Measurements from ENCODE around the gene ARHGEF3. TPM values are rescaled to one million over a fixed set of nuclear protein-coding genes. Genes with fewer than 3 reads are reported as not detected.

ARHGEF3 gene, protein sequence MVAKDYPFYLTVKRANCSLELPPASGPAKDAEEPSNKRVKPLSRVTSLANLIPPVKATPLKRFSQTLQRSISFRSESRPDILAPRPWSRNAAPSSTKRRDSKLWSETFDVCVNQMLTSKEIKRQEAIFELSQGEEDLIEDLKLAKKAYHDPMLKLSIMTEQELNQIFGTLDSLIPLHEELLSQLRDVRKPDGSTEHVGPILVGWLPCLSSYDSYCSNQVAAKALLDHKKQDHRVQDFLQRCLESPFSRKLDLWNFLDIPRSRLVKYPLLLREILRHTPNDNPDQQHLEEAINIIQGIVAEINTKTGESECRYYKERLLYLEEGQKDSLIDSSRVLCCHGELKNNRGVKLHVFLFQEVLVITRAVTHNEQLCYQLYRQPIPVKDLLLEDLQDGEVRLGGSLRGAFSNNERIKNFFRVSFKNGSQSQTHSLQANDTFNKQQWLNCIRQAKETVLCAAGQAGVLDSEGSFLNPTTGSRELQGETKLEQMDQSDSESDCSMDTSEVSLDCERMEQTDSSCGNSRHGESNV
- total RNA-seq (100 to 1,000 TPM; 118 to 123 TPM), polyA plus RNA-seq (100 to 1,000 TPM in 1 of 3 donors, 10 to 100 TPM in 2; 95.3 to 101 (median 96.9) TPM), total RNA-seq (151 to 209 (median 164) reads per million in 6 experiments)

DNA sequence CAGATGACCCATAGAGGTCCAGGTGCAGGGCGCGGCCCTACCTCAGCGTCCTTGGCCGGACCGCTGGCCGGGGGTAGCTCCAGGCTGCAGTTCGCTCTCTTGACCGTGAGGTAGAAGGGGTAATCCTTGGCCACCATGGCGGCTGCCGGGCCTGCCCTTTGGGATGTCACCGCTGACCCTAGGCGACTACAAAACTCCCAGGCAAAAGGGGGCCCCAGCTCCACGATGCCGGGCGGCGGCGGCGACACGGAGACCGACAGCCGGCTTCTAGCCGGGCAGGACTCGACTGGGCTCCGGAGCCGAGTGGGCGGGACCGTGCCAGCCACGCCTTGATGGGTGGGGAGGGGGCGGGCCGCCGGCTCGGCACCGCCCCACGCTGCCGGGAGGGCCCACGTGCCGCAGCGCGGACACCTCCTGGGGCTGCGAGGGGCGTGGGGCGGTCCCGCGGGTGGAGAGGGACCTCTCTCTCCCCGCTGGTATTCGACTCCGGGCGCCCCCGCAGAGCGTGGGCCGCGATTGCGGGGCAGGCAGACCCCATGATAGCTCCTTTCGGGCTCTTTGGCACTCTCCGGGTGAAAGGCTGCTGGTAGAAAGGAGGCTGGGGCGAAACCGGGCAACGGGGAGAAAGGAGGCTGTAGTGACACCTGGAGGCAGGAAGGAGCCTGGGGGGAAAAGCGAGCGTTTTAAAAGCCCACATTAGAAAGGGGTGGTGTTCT lies at the start of gene ARHGEF3:
Gene ARHGEF3 (minus strand): TSS at position 288 of the 716 bp plus-strand sequence. CDS start 151 bp downstream, at position 137.
- POLR2A ChIA-PET, result interaction anchor here (0.6 to 8.5 kb wide), 24 partner anchors 11 to 246 kb away, joined by 3 to 278 read pairs (median 20); partner anchors contain the start of gene TASOR
- H3K4me1 Mint-ChIP-seq, result peaks cover 17 to 50% (median 32%) of the 10 kb centered on the region in 4 donors
- H3K4me3 Mint-ChIP-seq, result peak within 1 kb of the TSS; percentile 91 to 100 (median 96)

DNA sequence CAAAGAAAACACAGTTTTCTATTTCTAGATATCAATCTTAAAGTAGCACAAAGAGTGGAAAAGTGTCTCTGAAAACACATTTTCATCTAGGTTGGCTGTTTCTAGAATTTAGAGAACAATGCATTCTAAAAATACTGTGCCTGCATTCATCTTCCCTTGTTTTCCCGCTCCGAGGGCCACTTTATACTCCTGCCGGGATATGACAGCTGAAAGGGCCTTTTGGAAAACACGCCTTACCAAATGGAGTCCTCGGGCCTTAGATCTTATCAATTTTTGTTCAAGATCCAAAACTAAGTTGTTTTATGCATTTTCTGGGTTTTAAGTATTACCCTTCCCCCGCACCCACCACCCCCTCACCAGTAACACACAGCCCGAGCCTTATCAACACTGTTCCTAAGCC lies 47.9 kb upstream of the ARHGEF3 start:
- POLR2A ChIA-PET, result no interaction called here
- Mint-ChIP-seq H3K4me3 (no peak overlapping the region), H3K36me3 (peaks cover 6 to 14% (median 11%) of the 10 kb centered on the region in 3 donors), H3K27me3 (no peaks in the 10 kb centered on the region), H3K9me3 (peaks cover 0 to 5% (median 0%) of the 10 kb centered on the region in 9 donors), H3K4me1 (peaks cover 10 to 29% (median 19%) of the 10 kb centered on the region in 4 donors), H3K27ac (peak overlapping the region in 1 of 10 donors; percentile 32)
- ATAC-seq, result no peak
- DNase-seq, result no peak

More for the DNA sequence above, at the start of gene ARHGEF3:
- ATAC-seq (peak; percentile 76 to 83), DNase-seq (peak; percentile 81 to 95 (median 90))
- no peaks in the 10 kb centered on the region for H3K9me3 Mint-ChIP-seq
- peak within 1 kb of the TSS; percentile 79 to 96 (median 92) for H3K27ac Mint-ChIP-seq
- no peaks in the 10 kb centered on the region for H3K27me3 Mint-ChIP-seq
- H3K36me3 Mint-ChIP-seq, result peaks cover 0 to 9% (median 0%) of the 10 kb centered on the region in 3 donors

DNA sequence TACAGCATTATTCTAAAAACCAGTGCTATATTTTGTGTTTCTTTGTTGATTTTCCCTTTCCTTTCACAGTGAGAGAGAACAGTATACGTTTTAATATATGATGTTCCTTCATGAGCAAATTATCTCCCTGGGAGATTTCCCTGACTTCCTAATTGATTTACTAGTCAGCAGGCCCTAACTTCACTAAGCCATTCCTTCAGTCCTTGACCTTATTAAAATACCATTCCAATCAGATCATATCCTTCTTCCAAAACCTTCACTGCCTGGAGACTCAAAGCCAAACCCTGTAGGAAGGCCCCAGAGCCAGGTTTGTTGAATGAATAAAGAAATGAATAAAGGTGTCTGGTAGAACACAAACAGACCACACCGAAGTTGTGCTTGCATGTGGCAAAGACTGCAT lies 43.8 kb upstream of the ARHGEF3 start:
- Mint-ChIP-seq H3K27ac (no peak overlapping the region), H3K36me3 (peaks cover 0 to 9% (median 6%) of the 10 kb centered on the region in 3 donors), H3K9me3 (peaks cover 0 to 5% (median 0%) of the 10 kb centered on the region in 9 donors), H3K4me3 (no peak overlapping the region), H3K27me3 (no peaks in the 10 kb centered on the region), H3K4me1 (peaks cover 7 to 21% (median 15%) of the 10 kb centered on the region in 4 donors)
- ATAC-seq, result no peak
- POLR2A ChIA-PET, result no interaction called here
- DNase-seq, result no peak

DNA sequence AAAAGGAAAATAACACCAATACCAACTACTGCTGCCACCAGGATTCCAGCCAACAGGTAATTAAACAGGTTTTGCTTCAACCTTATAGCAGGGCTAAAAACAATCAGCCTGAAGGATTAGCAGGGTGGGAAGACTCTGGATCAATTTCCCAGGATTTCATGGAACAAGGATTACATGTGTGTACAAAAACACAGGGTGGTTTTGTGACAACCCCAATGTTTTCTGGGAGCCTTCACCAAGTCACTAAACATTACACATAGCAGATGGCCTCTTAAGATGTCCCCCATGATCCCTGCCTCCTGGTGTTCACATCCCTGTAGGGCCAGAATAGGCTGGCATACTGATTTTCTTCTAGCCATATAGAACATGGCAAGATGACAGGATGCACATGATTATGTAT lies 42.8 kb upstream of the ARHGEF3 start:
- ATAC-seq (no peak), DNase-seq (no peak)
- POLR2A ChIA-PET, result no interaction called here
- Mint-ChIP-seq H3K4me1 (peaks cover 7 to 27% (median 15%) of the 10 kb centered on the region in 4 donors), H3K27ac (no peak overlapping the region), H3K36me3 (peaks cover 4 to 14% (median 6%) of the 10 kb centered on the region in 3 donors), H3K4me3 (no peak overlapping the region), H3K27me3 (no peaks in the 10 kb centered on the region), H3K9me3 (peaks cover 0 to 5% (median 0%) of the 10 kb centered on the region in 9 donors)

DNA sequence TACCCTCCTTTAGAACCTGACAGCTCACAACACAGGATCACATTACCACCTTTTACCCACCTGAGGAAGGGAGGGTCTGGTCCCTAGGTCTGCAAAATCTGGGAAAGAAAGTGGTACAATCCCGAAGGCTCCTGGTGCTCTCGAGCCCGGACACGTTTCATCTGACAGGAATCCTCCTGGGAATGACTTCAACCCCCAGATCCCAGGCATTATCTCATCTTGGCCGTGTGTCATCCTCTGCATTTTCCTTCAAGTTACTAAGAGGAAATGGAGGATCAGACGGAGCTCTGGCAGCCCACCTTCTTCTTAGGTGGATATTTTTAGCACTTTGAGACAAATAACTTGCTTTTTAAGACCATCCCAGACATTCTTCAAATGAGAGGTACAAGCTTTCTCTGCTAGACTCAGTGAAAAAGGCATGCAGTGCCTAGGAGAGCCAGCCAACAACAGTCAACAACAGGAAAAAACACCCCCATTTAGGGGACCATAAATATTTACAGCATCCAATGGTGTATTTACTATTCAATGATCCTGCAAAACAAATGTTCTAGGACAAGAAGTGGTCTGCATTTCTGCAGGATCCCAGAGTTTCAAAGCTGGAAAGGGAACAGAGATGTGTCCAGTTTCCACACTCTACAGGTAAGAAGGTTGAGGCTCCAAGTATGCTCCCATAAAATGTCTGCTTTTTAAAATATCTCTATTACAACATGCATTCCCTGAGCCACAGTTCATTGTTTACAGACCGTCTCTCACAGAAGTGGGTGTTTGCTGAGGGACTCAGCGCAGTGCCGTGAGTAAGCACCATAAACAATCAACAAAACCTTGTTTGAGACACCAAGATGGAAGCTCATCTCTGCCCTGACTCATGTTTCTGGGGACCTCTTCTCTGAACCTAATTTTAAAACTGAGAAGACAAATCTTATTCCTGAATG lies 38.3 kb upstream of the ARHGEF3 start:
- Mint-ChIP-seq H3K9me3 (no peaks in the 10 kb centered on the region), H3K27ac (peak overlapping the region in 2 of 10 donors; percentile 25 to 46), H3K36me3 (peaks cover 0 to 21% (median 11%) of the 10 kb centered on the region in 3 donors), H3K4me3 (no peak overlapping the region), H3K27me3 (no peaks in the 10 kb centered on the region), H3K4me1 (peaks cover 7 to 30% (median 15%) of the 10 kb centered on the region in 4 donors)
- ATAC-seq (no peak), DNase-seq (no peak)
- POLR2A ChIA-PET, result interaction anchor here (0.5 kb wide), 1 partner anchor 48 kb away, joined by 3 read pairs; no protein-coding TSS in a partner anchor

DNA sequence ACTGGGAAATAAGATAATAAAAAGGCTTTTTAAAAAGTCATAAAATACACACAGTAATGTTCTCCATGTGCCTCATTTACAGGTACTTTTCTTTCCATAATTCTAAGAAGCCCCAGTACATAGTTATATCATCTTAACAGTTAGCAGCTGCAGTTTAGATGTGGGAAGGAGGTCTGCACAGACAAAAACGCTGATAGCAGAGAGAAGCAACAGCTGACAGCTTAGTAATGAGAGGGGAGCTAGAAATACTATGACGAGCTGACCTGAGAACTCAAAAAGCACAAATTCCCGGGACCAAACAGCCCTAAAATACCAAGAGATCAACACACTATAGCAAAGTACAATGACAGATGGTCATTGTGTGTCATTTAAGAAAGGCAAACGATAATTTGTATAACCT lies 36.7 kb upstream of the ARHGEF3 start:
- H3K36me3 Mint-ChIP-seq, result peaks cover 0 to 20% (median 11%) of the 10 kb centered on the region in 3 donors
- peak overlapping the region in 1 of 10 donors; percentile 83 for H3K27ac Mint-ChIP-seq
- H3K4me1 Mint-ChIP-seq, result peaks cover 7 to 30% (median 15%) of the 10 kb centered on the region in 4 donors
- POLR2A ChIA-PET, result no interaction called here
- H3K9me3 Mint-ChIP-seq, result no peaks in the 10 kb centered on the region
- no peak overlapping the region for H3K4me3 Mint-ChIP-seq
- H3K27me3 Mint-ChIP-seq, result no peaks in the 10 kb centered on the region
- ATAC-seq (no peak), DNase-seq (no peak)

DNA sequence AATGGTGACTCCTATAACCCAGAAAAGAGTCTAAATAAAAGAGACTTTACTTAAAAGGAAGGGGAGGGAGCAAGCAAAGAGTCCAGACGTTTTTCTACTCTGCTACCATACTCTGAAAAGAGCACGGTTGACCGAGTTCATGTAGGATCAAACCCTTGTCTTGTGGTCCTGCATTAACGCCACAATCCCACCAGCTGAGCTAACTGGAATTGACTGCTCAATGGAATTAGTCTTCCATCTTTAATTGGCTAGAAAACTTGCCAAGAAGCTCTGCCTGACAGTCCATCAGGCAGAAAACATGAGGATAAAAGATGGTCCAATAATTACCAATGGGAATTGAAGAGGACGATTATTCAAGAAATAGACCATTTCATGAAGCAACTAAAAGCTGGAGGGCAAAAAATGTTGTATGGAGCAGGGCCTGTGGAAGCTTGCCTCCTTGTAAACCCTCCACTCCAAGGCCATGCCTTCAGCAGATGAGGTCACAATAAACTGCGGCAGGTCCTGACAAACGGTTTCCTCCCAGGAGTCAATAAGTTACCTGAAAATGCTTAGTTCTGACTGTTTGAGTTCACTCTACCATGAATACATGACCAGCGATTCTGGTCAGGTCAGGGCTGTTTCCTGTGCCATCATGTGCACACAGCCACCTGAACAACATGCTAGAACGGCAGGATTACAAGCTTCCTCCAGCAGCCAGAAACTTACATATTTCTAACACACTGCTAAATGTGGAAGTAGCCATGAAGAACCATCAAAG lies 35.6 kb upstream of the ARHGEF3 start:
- Mint-ChIP-seq H3K9me3 (no peaks in the 10 kb centered on the region), H3K4me1 (peaks cover 7 to 30% (median 14%) of the 10 kb centered on the region in 4 donors), H3K36me3 (peaks cover 0 to 20% (median 11%) of the 10 kb centered on the region in 3 donors), H3K27ac (peak overlapping the region in 2 of 10 donors; percentile 53 to 65), H3K27me3 (no peaks in the 10 kb centered on the region), H3K4me3 (peak overlapping the region in 1 of 10 donors; percentile 2)
- ATAC-seq, result no peak
- POLR2A ChIA-PET, result interaction anchor here (0.9 kb wide), 1 partner anchor 155 kb away, joined by 3 read pairs; no protein-coding TSS in a partner anchor
- DNase-seq, result no peak

DNA sequence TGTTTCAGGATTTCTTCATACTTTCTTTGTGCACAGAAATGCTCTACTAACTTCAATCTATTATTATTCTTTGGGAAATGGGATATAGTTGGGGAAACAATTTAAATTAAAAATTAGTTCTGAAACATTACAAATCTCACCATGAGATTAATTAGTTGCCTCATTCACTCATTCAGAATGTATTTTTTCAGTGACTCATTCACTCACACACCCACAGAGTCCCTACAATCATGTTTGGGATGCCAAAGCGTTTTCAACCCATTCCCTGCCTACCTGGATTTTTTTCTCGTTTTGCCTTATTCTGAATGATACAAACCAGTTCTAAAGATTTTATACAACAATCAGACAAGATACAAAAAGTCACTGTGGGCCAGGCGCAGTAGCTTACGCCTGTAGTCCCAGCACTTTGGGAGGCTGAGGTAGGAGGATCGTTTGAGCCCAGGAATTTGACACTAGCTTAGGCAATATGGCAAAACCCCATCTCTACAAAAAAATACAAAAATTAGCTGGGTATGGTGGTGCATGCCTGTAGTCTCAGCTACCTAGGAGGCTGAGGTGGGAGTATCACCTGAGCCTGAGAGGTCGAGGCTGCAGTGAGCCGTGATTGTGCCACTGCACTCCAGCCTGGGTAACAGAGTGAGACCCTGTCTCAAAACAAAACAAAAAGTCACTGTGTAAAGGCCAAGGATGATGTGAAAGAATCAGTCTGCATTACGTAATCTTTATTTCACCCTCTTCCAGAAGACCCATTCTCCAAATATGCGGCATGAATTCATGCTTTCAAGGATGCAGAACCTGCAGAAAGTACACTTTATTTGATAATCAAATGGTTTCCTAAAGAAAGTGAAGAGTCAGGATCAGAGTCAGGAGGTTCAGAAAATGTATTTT lies 34.8 kb upstream of the ARHGEF3 start:
- DNase-seq, result no peak
- Mint-ChIP-seq H3K4me3 (no peak overlapping the region), H3K27me3 (no peaks in the 10 kb centered on the region), H3K4me1 (peaks cover 8 to 29% (median 13%) of the 10 kb centered on the region in 4 donors), H3K27ac (peak overlapping the region in 2 of 10 donors; percentile 36 to 53), H3K36me3 (peaks cover 0 to 20% (median 14%) of the 10 kb centered on the region in 3 donors), H3K9me3 (no peaks in the 10 kb centered on the region)
- ATAC-seq, result no peak
- POLR2A ChIA-PET, result interaction anchor here (0.6 kb wide), 1 partner anchor 17 kb away, joined by 5 read pairs; no protein-coding TSS in a partner anchor

DNA sequence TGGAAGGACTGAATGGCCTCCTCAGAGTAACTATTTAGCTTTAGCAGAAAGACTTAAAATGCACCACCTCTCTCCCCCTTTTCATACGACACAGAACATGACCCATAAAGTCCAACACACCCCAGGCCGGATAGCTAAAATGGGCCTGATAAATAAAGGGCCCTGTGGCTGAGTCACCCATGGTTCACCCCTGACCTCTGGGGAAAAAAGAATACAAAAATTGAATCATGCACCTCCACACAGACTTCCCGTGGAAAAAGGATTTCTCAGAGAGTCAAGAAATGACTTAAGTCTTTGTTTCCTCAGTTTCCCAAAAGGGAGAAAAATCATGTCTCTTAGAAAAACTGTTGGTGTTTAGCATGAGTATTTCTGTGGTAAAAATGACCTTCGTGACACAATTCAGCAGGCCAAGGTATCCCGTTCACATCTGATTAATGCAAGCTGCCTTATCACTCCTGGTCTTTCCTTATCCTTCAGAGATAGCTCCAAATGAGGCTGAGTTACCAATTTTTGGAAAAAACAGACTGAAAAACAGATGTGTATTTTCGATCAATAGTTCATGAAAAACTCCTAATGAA lies 34.0 kb upstream of the ARHGEF3 start:
- Mint-ChIP-seq H3K4me1 (peaks cover 10 to 32% (median 15%) of the 10 kb centered on the region in 4 donors), H3K9me3 (no peaks in the 10 kb centered on the region), H3K27ac (no peak overlapping the region), H3K36me3 (peaks cover 0 to 20% (median 14%) of the 10 kb centered on the region in 3 donors), H3K4me3 (no peak overlapping the region), H3K27me3 (no peaks in the 10 kb centered on the region)
- ATAC-seq (no peak), DNase-seq (no peak)
- POLR2A ChIA-PET, result no interaction called here

DNA sequence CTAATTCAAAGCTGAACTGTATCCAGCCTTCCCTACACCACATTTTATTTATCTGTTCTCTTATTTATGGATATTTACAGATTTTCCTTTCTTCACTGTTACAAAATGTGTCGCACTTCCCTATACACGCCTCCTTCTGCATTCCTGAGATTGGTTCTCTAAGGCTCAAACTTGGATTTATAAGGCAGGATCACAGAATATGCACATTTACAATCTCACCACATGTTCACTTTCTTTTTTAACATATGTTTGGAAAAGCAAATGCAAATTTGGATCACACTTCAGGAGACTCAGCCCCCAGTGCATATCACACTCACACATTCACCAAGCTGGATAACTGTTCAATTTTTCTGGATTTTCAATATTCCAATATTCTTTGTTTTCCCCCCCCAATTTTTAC lies 31.8 kb upstream of the ARHGEF3 start:
- Mint-ChIP-seq H3K4me3 (no peak overlapping the region), H3K9me3 (no peaks in the 10 kb centered on the region), H3K27ac (peak overlapping the region in 1 of 10 donors; percentile 19), H3K27me3 (no peaks in the 10 kb centered on the region), H3K36me3 (peaks cover 0 to 13% (median 13%) of the 10 kb centered on the region in 3 donors), H3K4me1 (peaks cover 14 to 28% (median 18%) of the 10 kb centered on the region in 4 donors)
- POLR2A ChIA-PET, result interaction anchor here (0.6 kb wide), 1 partner anchor 160 kb away, joined by 9 read pairs; no protein-coding TSS in a partner anchor
- no peak for DNase-seq
- no peak for ATAC-seq
